Calu3 (cell line): ENCODE measurements around the gene ACAP1. TPM values are rescaled to one million over a fixed set of nuclear protein-coding genes. Genes with fewer than 3 reads are reported as not detected.

Experiments
- BruUV-seq: library from RNA; stranded (reverse); fragments of 400-500 nt; replicated peaks from 2 replicates; lab custom pipeline; 2021; lab: Mats Ljungman, UMichigan
- CTCF ChIA-PET: fragments of 300-600 bp; sonication (Branson Sonifier 250); formaldehyde crosslinking; loops from one replicate; lab custom pipeline; 2022; ENCODE audit warnings: antibody characterized with exemption; lab: Charles Lee
- DNase-seq: peaks from one replicate; pipeline ENCODE4 v3.0.0; 2022
- H3K27ac Mint-ChIP-seq: one replicate; pipeline ENCODE4 v1.8.0; 2022; ENCODE audit warnings: mixed read lengths; ENCODE audit not compliant: unreplicated experiment
- H3K27me3 Mint-ChIP-seq: one replicate; pipeline ENCODE4 v1.8.0; 2022; ENCODE audit warnings: mixed read lengths; ENCODE audit not compliant: unreplicated experiment
- H3K36me3 Mint-ChIP-seq: one replicate; pipeline ENCODE4 v1.8.0; 2022; ENCODE audit warnings: mild to moderate bottlenecking, moderate library complexity, mixed read lengths; ENCODE audit not compliant: insufficient read depth, unreplicated experiment
- H3K4me1 Mint-ChIP-seq: one replicate; pipeline ENCODE4 v1.8.0; 2022; ENCODE audit warnings: mild to moderate bottlenecking, low read depth, mixed read lengths; ENCODE audit not compliant: unreplicated experiment
- H3K4me3 Mint-ChIP-seq: one replicate; pipeline ENCODE4 v1.8.0; 2022; ENCODE audit warnings: mild to moderate bottlenecking, low read depth, moderate library complexity, mixed read lengths; ENCODE audit not compliant: unreplicated experiment
- H3K9me3 Mint-ChIP-seq: one replicate; pipeline ENCODE4 v1.8.0; 2022; ENCODE audit warnings: low read depth, mixed read lengths; ENCODE audit not compliant: unreplicated experiment
- CTCF ChIP-seq: fragments of 200-600 bp; IDR thresholded peaks from one replicate; pipeline ENCODE4 v1.8.0; 2022; ENCODE audit warnings: antibody characterized with exemption; ENCODE audit not compliant: unreplicated experiment
- intact Hi-C: fragments of 100-400 bp; cut with micrococcal nuclease; formaldehyde crosslinking; loops from one replicate; pipeline ENCODE4 v1.10.0; 2022; ENCODE audit not compliant: unreplicated experiment
- total RNA-seq: library from RNA; stranded (reverse); gene quantifications from 2 replicates; pipeline ENCODE4 v1.2.3, GENCODE V29; 2022

Gene ACAP1
- total RNA-seq, 1 experiment from 2014 or later: not detected

- intact Hi-C loops: no loop called here
- H3K36me3 Mint-ChIP-seq: peaks cover 31% of the 10 kb centered on the region
- H3K27ac Mint-ChIP-seq: no peak overlapping the region
Measured at GRCh38 chr17:7391307-7391706, 55.0 kb downstream of the ACAP1 start.

GRCh38 chr17:7392696-7393612 lies 56.6 kb downstream of the ACAP1 start:
- Mint-ChIP-seq H3K4me3 (peak overlapping the region; percentile 82), H3K9me3 (no peaks in the 10 kb centered on the region), H3K4me1 (peaks cover 8% of the 10 kb centered on the region), H3K27me3 (no peaks in the 10 kb centered on the region), H3K36me3 (peaks cover 25% of the 10 kb centered on the region), H3K27ac (no peak overlapping the region)
- CTCF ChIA-PET: interaction anchor here (1.4 kb wide), 1 partner anchor 37 kb away, joined by 6 read pairs; no protein-coding TSS in a partner anchor
- no peak for DNase-seq
- intact Hi-C loops: no loop called here
- TF ChIP-seq CTCF: no peak
- no TSS peak for BruUV-seq

More at GRCh38 chr17:7391307-7391706, 55.0 kb downstream of the ACAP1 start:
- no peak for TF ChIP-seq CTCF
- no peak overlapping the region for H3K4me3 Mint-ChIP-seq
- no TSS peak for BruUV-seq
- no peaks in the 10 kb centered on the region for H3K9me3 Mint-ChIP-seq
- DNase-seq: no peak
- CTCF ChIA-PET: no interaction called here
- peaks cover 8% of the 10 kb centered on the region for H3K4me1 Mint-ChIP-seq
- H3K27me3 Mint-ChIP-seq: no peaks in the 10 kb centered on the region

GRCh38 chr17:7393613-7394451 lies 57.5 kb downstream of the ACAP1 start:
- TSS peak; percentile 26 for BruUV-seq
- Mint-ChIP-seq H3K36me3 (peaks cover 20% of the 10 kb centered on the region), H3K4me3 (peak overlapping the region; percentile 82), H3K9me3 (no peaks in the 10 kb centered on the region), H3K4me1 (peaks cover 8% of the 10 kb centered on the region), H3K27me3 (no peaks in the 10 kb centered on the region), H3K27ac (no peak overlapping the region)
- DNase-seq: peak; percentile 28
- CTCF ChIA-PET: interaction anchor here (0.6 to 1.4 kb wide), 3 partner anchors 10 to 38 kb away, joined by 3 to 6 read pairs (median 3); partner anchors contain the start of gene TMEM256
- no peak for TF ChIP-seq CTCF
- intact Hi-C loops: no loop called here

GRCh38 chr17:7394452-7395191 lies 58.3 kb downstream of the ACAP1 start, which contains the start of gene PLSCR3:
PLSCR3 (minus strand) TSS chr17:7394525; CDS start chr17:7394110, 415 bp downstream.
- peak within 1 kb of the TSS; percentile 82 for H3K4me3 Mint-ChIP-seq
- CTCF ChIA-PET: interaction anchor here (0.6 to 1.4 kb wide), 4 partner anchors 9 to 136 kb away, joined by 3 to 6 read pairs (median 4); partner anchors contain the start of gene TMEM256
- H3K27me3 Mint-ChIP-seq: no peaks in the 10 kb centered on the region
- DNase-seq: peak; percentile 86
- H3K36me3 Mint-ChIP-seq: peaks cover 20% of the 10 kb centered on the region
- TF ChIP-seq CTCF: peak; percentile 35
- H3K27ac Mint-ChIP-seq: peak within 1 kb of the TSS; percentile 35
- no TSS peak for BruUV-seq
- no peaks in the 10 kb centered on the region for H3K9me3 Mint-ChIP-seq
- H3K4me1 Mint-ChIP-seq: peaks cover 8% of the 10 kb centered on the region
- intact Hi-C loops: no loop called here
